AG10803 (cell line): ENCODE results near the gene LMX1B.

ENCODE experiments used
- DNase-seq: peaks from one replicate; pipeline ENCODE4 v3.0.0; 2010; ENCODE audit warnings: low read depth
- H3K4me3 ChIP-seq: 2 replicates; pipeline ENCODE4 v1.5.1; 2011; ENCODE audit warnings: mild to moderate bottlenecking, low read length, control low read depth
- CTCF ChIP-seq: conservative IDR thresholded peaks from 2 replicates; pipeline ENCODE4 v1.5.1; 2011; ENCODE audit warnings: mild to moderate bottlenecking, low read length, control low read depth, inconsistent platforms

The LMX1B gene

GRCh38 chr9:126633881-126634558, 20.3 kb downstream of the LMX1B start:
- no peak overlapping the region for H3K4me3 ChIP-seq
- no peak for DNase-seq
- TF ChIP-seq CTCF = no peak

GRCh38 chr9:126635061-126635460, 21.3 kb downstream of the LMX1B start:
- no peak for DNase-seq
- no peak for TF ChIP-seq CTCF
- no peak overlapping the region for H3K4me3 ChIP-seq

GRCh38 chr9:126635661-126636439, 22.1 kb downstream of the LMX1B start:
- TF ChIP-seq CTCF = no peak
- no peak overlapping the region for H3K4me3 ChIP-seq
- no peak for DNase-seq

GRCh38 chr9:126636983-126637798, 23.5 kb downstream of the LMX1B start:
- no peak for TF ChIP-seq CTCF
- no peak overlapping the region for H3K4me3 ChIP-seq
- DNase-seq = no peak

- no peak for TF ChIP-seq CTCF
- H3K4me3 ChIP-seq = no peak overlapping the region
- DNase-seq = no peak
Measured at GRCh38 chr9:126638571-126639132, 24.9 kb downstream of the LMX1B start.

GRCh38 chr9:126639318-126640000, 25.7 kb downstream of the LMX1B start:
- TF ChIP-seq CTCF = no peak
- no peak overlapping the region for H3K4me3 ChIP-seq
- no peak for DNase-seq
